Cerebellar cortex (tissue), 1 donor: ENCODE measurements around the gene OLFM1.
"Not testable (repeated sequence)": the region's sequence is repeated elsewhere in the genome, so short reads cannot be mapped to it uniquely, and the experiment has no call there.

Experiments
- DNase-seq: peaks from one replicate; pipeline ENCODE4 v3.0.0-alpha.2; 2015; ENCODE audit warnings: low spot score

OLFM1 gene

DNA sequence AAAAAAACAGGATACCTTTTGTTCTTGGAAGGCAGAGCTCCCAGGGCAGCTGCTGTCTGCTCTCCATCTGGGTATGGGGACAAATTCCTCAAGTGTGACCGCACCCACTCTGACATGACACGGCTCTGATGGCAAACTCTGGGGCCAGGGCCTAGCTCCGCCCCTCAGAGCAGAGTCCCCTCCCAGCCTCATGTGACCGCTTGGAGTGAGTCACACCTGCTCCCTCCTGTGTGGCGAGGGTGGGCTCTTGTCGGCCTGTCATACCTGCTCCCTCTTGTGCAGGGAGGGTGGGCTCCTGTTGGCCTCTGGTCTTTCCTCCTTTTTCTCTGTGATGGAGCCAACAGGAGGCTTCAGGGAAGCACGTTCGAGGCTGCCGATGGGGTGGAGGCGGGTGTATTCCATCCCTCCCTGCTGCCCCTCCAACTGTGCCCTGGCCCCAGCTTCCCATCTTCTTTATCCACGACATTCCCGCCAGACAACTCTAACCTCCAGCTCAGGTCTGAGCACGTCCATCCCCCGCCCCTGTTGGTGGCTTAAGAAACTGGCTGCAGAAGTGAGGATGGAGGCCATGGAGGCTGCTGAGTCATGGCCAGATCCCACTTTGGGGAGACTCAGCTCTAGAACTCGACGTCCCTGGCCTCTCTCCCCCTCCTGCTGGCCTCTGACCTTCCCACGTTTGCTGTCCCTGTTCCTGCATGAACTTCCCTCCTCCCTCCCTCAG, 65.3 kb downstream of the OLFM1 start:
- DNase-seq = no peak

DNA sequence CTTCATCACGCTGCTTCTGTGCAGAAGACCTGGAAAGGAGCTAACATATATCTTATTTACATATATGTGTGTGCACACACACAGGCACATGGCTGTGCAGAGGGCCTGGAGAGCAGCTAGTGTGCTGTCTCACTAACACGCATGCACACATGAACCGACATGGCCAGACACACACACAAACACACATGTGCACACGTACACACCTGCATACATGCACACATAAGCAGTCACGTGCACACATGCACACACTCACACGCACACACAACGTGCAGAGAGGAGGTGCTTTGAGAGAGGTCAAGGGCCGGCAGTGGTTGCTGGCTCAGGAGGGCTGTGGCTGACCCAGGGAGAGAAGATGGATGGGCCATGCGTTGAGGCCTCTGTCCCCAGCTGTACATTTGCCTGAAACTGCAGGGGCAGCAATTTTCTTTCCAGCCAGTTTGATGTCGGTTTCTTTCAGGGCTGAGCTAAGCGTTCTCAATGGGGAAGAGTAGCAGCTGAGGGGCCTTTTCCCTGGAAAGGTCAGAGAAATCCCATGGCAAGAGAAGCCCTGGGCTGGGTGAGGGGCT, 66.7 kb downstream of the OLFM1 start:
- DNase-seq = no peak

DNA sequence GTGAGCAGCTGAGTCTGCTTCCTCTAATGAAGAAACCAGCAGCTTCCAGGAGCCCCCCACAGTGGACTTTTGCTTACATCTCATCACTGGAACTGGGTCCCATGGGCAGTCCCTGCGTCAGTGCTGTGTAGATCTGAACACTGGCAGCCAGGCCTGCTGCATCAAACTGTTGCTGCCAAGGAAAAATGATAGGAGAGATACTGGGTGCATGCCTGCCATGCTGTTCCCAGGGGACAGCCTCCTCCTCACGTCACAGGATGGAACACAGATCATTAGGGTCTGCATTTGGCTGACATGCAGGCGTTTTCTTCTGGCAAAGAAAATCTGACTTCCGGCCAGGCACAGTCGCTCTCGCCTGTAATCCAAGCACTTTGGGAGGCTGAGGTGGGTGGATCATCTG, 67.9 kb downstream of the OLFM1 start:
- DNase-seq = no peak

DNA sequence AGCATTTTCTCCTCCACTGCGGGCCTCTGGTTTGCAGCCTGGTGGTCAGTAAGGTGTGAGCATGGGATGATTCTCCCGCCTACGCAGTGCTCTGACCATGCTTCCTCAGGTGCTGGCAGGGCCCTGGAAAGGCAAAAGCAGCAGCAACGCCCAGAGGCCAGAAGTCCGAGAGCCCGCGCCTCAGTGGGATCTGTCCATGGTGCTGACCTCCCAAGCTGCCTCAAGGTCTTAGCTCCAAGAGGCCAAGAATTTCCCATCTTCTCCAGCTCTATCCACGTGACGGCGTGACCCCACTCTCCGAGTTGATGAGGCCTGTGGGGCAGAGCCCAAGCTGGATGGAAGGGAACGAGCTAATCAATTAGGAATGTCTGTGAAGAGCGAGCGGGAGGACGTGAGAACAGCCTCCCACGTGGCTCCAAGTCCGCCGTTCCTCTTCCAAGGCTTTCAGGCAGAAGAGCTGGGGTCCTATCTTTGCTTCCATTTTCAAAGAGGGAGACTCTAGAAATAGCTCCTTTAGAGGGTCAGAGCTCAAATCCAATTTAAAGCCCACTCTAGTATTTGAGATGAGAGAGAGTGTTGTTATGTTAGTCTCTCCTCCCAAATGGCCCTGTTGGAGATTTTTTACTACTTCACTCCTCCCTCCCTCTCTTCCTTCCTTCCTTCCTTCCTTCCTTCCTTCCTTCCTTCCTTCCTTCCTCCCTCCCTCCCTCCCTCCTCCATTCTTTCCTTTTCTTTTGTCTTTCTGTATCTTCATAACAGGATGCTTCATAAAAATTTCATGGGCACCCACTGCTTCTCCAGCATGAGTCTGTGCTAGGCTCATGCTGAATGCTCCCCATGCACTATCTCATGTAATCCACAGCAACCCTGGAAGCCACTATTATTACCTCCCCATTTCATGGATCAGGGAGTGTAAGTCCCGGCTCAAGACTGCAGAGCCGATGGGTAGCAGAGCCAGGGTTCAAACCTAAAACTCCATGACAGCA, 69.3 kb downstream of the OLFM1 start:
- DNase-seq = no peak

DNA sequence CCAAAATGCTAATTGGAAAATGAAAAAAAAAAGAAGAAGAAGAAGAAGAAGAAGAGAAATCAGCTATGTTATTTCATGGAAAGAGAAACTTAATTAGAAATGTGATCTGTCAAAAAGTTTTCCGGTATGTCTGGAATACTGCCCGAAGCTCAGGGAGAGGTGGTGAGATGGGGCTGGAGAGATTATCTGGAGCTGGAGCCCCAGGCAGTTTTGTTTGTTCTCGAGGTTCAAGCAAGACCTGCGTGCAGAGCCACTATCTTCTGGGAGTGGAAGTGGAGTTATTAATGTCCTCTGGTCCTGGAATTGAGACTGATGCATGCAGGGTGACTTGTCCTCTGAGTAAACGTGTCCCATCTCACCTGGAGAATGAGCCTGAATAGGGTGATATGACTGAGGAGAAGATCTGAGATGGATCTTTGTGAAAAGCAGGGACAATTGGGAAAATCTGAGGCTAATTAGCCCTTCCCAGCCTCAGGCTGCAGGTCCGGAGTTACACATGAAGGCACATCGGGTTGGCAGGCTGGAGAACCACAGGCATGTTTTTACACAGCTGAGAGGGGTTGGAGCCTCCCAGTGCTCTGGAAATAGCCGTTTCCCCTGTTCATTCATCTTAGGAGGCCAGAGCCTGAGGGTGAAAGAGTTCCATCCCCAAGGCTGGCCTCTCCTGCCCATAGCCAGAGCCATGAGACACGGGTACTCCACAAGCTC, 70.5 kb downstream of the OLFM1 start:
- no peak for DNase-seq

DNA sequence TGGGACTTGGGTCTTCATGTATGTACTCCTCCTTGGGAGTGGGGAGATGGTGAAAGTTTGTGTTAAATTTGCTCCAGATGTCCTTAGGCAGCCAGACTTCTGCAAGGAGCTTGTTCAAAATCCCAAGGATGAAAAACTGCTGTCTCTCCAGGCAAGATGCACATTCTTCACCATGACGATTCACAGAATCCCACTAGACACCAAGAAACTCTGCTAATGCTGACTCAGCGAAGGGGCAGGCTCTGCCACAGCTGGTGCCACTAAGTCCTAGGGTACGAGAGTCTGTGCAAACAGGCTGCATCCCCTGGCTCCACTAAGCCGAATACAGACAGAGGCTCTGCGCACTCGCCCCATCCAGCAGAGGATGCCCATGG, 71.1 kb downstream of the OLFM1 start:
- no peak for DNase-seq

DNA sequence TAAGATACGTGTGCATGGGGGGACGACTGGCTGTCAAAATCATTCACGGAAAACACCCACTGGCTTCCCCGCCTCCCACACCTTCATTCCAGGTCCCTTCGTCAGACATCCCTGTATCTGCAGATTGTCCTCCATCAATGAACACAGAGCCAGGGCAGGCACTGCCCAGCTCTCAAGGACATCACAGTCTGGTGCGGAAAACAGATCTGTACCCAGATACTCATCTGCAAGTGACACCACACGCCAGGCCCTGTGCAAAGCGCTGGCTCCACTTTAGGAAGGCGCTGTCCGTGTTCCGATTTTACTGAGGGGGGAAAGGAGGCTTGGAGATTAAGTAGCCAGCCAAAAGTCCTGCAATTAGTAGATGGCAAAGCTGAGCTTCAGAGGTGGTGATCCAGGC, 72.3 kb downstream of the OLFM1 start:
- DNase-seq = no peak

DNA sequence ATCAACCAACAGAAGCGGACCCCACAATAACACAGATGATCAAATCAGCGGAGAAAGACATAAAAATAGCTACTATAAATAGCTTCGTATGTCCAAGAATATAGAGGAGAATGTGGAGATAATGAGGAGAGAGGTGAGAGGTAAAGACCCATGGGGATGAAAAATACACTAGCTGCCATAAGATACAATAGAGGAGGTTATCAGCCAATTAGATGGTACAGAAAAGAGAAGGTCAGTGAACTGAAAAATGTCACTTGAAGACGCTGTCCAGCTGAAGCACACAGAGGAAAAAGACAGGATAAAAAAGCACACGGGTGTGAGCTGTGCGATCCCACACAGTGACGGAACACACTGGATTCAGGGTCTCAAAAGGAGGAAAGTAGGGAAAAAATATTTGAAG, 73.4 kb downstream of the OLFM1 start:
- no peak for DNase-seq

DNA sequence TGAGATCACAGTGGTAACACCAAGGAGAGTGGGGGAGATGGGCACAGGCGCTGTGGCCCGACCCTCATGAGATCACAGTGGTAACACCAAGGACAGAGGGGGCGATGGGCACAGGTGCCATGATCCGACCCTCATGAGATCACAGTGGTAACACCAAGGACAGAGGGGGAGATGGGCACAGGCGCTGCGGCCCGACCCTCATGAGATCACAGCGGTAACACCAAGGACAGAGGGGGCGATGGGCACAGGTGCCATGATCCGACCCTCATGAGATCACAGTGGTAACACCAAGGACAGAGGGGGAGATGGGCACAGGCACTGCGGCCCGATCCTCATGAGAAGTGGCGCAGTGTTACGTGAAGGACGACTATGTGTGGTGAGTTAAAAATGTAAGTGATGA, 75.1 kb downstream of the OLFM1 start:
- not testable (repeated sequence) for DNase-seq

DNA sequence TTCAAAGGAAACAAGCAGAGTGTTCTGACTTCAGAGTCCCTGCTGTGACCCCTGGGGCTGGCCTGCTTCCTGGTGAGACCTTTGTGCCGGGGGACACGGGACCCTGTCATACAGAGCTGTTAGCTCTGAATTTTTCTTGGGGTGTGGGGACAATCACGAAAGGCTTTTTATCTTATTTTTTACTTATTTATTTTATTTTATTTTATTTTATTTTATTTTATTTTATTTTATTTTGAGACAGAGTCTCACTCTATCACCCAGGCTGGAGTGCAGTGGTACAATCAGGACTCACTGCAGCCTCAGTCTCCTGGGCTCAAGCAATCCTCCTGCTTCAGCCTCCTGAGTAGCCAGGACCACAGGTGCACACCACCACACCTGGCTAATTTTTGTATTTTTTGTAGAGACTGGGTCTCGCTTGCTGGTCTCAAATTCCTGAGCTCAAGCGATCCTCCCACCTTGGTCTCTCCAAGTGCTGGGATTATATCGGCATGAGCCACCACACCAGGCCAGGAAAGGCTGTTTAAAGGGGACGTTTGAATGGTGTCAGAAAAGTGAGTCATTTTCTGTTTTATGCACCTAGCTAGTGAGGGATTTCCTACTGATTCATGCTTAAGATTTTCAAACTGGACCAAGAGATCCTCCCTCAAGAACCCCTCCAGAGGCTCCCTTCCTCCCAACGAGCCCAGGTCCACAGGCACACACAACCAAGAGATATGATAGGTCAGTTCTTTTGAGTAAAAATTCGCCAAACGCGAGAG, 75.7 kb downstream of the OLFM1 start:
- no peak for DNase-seq

DNA sequence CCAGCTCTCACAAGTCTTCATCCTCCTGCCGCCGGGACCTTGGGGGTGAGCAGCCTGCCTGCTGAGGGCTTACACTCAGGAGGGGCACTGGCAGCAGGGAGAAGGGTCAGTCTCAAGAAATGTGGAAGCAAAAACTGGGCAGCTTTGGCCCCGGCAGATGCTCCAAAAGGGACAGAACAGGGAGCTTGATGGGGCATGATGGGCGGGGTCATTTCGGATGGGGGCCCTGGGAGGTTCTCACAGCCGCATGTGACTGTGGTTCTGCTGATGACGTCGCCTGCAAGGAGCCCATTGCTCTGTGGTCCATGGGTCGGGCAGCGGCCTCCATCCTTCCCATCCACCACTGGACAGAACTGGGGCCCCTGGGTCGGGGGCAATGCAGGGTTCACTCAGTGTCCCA, 76.6 kb downstream of the OLFM1 start:
- no peak for DNase-seq

DNA sequence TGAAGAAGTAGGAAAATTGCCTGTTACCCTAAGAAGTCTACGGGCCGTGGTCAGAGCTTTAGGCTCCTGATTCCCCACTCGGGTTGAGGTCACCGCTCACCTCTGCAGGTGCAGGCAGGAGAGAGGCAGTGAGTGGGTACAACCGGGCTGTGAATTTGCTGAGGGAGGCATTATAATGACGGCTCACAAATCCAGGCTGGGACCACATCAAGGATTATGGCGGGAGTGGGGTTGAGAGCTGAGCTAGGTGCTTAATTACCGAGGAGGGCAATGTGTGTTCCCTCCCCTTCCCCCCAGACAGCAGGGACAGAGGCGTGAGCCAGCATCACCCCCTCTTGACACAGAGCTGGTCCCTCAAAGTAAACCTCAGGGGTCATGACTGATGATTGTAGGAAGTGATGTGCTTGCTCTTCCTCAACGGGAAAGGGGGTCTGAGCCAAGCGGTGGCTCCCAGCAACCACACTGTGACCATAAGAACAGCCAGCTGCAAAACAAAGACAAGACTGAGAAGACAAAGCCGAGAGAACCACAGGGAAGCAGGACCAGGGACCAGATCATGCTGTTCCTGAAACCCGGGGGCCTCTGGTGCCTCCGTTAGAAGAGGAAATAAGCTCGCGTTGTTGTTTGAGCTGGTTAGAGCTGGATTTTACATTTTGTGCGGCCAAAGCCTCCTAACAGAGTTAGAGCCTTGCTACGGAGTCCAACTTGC, 77.7 kb downstream of the OLFM1 start:
- no peak for DNase-seq

DNA sequence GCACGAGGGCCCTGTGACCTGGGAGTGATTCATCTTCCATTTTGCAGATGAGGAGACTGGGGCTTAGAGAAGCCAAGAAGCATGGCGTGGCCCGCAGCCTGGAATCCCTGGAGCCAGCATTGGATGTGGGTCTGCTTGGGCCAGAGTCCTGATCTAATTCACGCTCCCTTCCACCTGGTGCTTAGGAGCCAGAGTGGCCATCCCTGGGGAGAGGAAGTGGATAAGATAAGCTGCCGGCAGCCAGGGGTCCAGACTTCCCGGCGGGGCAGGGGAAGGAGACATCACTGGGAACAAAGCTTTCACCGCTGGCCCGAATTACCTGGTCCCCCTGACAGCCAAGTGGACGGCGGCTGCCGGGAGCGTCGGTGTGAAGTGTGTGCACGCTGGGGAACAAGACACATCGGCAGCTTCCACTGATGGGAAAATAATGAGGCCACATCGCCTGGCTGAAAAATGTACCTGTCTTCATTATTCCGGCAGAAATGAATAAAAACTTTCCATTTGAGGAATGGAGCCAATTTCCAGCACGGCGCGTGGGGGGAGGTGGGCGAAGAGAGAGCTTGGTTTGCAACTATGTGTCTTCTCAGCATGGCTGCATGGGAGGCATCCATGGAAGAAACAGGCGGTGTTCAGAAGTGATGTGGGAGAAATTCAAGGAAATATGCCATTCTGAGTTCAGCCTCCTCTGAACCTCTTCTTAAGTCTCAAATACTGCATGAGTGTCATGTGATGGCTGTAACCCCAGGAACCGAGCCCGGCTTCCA, 78.5 kb downstream of the OLFM1 start:
- DNase-seq = no peak

DNA sequence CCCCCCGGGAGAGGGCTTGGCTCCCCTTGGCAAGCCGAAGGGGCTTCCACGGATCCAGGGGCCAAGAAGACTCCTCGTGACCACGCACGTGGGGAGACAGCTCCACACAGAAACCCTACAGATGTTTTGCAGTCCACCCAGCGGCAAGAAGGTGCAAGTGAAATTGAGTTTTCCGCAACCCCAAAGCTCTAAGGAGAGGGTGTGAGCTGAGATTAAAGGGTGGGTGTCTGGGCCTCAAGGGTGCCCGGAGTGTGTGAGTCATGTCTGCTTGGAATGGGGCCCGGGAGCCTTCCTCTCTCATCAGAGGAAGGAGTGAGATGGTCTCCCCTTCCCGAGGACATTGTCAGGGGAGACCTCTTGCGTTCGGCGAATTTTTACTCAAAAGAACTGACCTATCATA, 79.1 kb downstream of the OLFM1 start:
- DNase-seq = no peak

DNA sequence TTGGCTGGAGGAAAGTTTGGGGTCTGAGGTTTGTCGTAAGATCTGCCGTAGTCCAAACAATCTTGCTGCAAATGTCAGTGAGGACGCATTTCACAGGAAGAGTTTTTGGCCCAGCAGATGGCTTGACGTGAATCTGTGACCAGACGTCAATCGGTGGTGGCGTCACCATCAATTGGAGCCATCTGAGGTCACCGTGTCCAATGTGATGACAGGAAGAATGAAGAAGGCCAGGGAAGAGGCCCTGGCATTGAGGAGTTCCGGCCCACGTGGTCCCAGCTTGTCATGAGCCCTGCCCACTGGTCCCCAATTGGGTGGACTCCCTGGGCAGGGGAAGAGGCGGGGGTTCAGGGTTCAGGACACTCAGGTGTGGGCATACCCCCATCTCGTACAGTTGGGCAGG, 79.9 kb downstream of the OLFM1 start:
- DNase-seq = no peak

DNA sequence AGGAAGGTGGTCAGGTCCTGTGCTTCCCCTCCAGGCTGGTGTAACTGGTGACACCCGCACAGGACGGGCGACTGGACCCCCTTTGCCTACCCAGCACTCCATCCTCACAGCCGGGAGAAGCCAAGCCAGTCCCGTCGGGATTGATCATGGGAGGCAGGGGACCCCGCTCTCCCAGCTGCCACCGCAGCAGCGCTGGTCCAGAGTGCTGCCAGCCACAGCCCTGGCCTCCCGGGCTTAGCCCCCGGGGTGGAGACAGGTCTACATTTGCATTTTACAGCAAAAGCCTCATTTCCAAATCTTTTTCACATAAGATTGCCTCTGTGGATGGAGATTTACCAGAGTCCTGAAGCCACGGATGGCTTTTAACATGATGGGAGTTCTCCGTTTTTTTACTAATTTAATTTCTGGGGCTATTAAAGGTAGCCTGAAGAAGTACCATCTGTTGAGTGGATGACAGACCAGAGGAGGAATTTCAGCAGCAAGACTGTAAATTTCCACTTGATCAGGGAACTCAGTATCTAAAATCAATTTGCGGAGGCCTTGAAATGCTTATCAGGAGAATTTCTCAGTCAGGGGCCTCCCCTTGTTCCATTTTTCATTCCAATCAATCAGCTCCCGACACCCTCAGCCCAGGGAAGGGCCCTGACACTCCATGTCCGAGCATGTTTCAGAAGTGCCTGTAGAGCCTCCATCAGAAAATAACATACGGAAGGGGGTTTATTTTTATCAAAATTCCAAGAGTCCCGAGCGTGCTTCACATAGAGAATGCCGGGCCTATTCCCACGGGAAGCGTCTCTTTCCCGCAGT, 80.6 kb downstream of the OLFM1 start:
- DNase-seq = peak; percentile 25

DNA sequence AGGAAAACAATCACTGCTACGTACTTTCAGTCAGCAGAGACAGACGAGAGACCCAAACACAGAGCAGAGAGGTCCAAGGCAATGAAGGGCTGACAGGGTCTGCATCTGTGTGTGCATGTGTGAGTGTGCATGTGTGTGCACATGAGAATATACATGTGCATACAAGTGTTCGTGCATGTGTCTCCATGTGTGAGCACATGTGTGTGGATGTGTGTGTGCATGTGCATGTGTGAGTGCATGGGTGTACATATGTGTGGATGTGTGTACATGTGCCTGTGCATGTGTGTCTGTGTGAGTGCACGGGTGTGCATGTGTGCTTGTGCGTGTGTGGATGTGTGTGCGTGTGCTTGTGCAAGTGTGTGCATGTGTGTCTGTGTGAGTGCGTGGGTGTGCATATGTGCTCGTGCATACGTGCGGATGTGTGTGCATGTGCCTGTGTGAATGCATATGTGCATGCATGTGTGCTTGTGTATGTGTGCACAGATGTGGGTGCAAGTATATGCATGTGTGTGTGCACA, 82.3 kb downstream of the OLFM1 start:
- DNase-seq = no peak

DNA sequence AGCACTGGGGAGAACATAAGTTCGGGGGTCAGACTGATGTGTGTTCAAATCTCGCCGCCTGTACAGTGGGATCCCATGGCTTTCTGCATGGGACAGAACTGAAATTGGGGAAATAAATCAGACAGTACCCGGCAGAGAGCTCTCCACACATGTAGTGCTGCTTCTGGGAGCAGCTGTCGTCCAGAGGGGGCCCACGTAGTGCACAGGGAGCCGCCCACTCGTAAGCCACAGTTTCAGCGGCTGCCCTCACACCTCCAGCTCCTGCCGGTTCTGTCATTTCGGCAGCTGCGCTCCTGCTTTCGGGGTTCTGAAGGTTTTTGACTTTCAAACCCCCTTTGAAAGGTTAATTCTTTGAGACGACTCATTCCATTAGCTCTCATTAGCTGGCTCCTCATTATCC, 83.1 kb downstream of the OLFM1 start:
- no peak for DNase-seq
